Superior temporal gyrus (tissue), 1 donor: ENCODE data around the gene SPG7.
A peak's percentile ranks its signal among the peaks of the same experiment; 100 is the strongest.

Experiments
- DNase-seq: peaks from one replicate; pipeline ENCODE4 v3.0.0-alpha.2; 2016; ENCODE audit errors: extremely low spot score

The SPG7 gene

DNA sequence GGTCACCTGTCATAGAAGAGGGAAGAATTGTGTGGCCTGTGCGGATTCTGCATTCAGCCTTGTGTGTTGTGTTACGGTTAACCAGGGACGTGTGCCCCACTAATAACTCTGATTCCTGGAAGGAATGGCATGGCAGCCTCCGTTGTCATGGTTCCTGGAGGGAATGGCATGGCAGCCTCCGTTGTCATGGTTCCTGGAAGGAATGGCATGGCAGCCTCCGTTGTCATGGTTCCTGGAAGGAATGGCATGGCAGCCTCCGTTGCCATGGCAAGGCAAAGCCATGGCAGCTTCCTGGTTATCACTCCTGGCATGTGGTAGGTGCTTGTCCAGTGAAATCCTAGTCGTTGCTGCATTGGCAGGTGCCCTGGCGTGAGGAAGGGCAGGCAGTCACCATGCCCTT lies 8.9 kb downstream of the SPG7 start:
- DNase-seq = no peak

DNA sequence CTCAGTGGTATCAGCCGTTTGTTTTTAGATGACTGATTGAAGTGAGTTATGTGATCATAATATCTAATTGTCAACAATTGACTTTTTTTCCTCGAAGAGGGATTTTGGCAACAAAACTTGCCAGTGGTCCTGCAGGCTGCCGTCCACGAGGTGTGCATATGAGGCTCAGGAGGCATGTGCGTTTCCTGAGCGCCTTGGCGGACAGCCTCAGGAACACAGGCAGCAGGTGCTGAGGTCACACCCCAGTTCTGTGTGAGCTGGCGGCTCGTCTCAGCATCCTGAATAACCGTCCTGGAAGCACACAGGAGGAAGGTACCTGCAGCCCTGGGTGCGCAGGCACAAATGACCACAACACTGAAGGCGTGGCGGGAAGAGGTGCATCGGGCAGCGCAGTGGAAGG lies 11.7 kb downstream of the SPG7 start:
- DNase-seq = no peak

DNA sequence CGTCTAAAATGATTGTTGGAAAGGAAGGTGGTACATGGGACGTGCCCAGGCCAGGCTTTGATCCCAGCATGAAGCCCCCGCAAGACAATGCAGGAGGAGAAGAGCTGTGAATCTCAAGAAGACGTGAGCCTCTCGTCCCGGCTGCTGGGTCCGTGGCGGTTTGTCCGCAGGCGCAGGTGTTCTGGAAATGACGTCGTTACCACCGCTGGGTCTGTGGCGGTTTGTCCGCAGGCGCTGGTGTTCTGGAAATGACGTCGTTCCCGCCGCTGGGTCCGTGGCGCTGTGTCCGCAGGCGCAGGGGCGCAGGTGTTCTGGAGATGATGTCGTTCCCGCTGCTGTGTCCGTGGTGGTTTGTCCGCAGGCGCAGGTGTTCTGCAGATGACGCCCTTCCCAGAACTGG lies 14.1 kb downstream of the SPG7 start:
- DNase-seq = no peak

DNA sequence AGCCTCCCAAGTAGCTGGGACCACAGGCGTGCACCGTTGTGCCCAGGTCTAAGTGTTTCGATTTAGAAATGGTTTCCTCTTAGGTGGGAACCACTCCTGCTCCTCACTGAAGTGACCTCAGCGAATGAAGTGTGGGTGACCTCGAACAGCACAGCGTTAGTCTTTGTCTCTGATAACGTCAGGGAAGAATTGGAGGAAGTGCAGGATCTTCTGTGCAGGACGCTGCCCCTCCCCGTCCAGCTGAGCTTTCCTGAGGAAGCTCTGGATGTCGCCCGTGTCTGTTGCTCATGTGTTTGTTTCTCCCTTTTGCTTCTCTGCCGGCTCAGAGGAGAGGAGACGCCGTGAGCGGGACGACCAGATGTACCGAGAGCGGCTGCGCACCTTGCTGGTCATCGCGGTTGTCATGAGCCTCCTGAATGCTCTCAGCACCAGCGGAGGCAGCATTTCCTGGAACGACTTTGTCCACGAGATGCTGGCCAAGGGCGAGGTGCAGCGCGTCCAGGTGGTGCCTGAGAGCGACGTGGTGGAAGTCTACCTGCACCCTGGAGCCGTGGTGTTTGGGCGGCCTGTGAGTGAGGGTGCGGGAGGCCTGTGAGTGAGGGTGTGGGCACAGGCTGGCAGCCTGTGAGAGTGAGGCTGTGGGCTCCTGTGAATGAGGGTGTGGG lies 15.6 kb downstream of the SPG7 start:
- DNase-seq = no peak

DNA sequence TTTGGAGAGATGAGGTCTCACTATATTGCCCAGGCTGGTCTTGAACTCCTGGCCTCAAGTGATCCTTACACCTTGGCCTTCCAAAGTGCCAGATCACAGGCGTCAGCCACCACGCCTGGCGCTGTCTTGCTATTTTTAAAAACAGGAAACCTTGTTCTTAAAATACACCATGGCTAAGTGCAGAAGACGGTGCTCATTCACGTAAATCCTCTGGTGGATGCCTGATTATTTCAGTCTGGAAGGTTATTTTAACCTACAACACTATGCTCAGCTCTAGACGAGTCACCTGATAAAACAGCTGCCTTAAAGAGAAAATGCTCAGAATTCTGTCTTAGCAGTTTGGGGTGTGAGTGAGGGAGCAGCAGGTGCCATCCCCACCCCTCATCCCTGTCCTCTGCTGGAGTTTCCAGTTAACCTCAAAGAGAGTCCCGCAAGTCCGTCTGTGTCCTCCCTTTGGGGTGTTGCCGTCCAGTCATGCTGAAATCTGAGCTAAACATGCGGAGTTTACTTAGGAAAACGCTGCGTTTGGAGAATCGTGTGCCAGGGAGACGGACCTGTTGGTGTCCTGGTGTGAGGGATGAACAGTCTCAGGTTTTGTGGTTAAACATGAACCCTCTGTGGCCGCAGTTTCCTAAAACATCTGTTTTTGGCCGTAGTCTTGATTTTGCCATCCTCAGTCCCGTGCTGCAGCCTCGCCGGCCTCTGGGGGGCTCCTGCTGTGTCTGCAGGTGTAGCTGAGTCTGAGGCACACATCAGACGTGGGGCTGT lies 17.1 kb downstream of the SPG7 start:
- DNase-seq = no peak

DNA sequence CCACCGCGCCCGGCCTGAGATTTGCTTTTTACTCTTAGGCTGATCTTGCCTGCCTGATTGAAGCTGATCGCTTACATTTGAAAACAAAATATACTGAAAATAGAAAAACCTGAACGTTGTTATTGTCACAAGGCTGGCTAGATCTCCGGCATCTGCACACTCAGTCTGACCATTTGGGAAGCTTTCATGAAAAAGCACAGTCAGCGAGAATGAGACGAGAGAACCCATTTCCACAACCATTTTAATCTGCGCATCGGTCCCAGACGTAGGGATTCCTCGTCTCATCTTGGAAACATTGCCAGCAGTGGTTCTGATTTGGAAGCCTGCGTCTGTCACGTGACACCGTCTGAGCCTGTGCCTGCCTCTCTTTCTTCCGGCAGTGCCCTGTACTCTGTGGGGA lies 20.9 kb downstream of the SPG7 start:
- DNase-seq = no peak

DNA sequence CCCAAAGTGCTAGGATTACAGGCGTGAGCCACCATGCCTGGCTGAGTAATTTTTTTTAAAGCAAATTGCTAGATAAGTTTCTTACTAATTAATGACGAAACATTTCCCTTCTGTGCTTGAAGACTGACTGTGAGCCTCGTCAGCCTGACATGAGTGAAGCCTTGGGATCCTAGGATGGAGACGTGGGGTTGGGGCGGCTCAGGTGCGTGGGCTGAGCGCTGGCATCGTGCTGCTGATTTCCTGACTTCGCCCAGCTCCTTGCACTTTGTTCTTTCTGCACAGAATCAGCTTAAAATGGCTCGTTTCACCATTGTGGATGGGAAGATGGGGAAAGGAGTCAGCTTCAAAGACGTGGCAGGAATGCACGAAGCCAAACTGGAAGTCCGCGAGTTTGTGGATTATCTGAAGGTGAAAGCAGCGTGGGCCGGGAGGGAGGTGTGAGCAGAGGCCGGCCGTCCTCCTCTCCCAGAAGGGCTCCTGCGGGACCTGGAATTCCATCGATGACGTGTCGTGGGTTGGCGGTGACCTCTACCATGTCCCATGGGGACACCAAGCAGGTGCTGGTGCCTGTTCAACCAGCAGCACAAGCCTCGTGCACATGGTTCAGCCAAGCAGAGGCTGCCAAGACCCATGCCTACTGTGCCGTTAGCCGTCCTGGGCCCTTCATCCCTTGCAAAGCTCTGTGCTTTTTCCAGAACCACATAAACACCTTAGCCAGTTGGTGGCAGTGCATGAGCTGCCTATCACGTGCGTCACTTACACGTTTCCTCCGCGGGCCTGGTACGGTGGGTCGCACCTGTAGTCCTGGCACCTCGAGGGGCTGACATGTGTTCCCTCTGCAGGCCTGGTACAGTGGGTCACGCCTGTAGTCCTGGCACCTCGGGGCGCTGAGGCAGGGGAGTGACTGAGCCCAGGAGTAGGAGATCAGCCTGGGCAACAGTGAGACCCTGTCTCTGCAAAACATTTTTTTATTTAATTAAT lies 22.5 kb downstream of the SPG7 start:
- DNase-seq = no peak

DNA sequence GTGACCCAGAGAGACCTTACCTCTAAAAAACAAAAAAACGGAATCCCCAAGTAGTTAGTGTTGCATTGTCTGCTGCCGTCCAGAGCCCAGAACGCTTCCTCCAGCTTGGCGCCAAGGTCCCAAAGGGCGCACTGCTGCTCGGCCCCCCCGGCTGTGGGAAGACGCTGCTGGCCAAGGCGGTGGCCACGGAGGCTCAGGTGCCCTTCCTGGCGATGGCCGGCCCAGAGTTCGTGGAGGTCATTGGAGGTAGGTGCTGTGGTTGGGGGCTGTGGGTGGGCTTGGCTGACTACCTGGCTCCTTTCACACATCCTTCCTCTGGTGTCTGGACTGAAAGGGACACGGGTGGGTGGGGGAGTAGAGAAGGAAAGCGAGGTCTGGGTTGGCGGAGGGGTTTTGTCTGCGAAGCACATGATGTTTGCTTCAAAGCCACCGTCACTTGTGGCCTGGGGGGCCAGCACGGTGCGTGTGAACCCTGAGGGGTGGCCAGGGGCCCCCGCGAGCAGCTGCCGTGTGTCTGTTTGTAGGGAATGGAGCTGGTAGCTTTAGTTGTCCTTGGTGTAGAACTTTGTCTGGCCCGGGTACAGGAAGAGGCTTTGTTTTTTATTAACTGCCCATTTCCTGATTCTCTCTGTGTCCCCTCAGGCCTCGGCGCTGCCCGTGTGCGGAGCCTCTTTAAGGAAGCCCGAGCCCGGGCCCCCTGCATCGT lies 23.8 kb downstream of the SPG7 start:
- no peak for DNase-seq

DNA sequence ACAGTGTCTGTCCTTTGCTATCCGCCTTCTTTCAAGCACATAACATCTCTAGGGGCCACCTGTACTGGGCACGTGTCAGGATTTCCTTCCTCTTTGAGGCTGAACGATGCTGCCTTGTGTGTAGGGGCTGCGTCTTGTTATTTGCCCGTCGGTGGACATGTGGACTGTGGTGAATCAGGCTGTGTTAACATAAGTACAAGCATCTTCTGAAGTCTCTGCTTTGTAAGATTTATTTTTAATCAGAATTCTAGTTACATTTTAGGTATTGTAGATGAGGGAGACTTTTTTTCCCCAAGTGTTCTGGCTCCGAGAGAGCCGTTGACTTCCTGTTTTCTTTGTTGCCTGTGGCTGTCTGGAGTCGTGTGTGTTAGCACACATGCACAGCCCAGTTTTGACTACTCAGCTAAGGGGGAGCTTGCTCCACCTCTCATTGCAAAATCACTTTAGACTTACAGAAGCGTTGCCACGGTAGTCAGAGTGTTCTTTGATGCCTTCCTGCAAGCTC lies 26.1 kb downstream of the SPG7 start:
- DNase-seq = peak; percentile 17

DNA sequence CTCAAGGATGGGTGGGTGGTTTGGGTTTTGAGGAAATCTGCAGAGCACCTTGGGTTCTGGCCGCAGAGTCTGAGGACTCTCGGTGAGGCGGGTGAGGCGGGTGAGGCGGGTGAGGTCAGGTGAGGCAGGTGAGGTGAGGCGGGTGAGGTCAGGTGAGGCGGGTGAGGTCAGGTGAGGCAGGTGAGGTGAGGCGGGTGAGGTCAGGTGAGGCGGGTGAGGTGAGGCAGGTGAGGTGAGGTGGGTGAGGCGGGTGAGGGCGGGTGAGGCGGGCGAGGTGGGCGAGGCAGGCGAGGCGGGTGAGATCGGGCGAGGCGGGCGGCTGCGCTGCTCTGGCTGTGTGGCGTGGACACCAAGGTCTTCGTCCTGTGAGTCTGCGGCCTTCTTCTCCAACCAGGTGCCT lies 28.2 kb downstream of the SPG7 start:
- DNase-seq = no peak

DNA sequence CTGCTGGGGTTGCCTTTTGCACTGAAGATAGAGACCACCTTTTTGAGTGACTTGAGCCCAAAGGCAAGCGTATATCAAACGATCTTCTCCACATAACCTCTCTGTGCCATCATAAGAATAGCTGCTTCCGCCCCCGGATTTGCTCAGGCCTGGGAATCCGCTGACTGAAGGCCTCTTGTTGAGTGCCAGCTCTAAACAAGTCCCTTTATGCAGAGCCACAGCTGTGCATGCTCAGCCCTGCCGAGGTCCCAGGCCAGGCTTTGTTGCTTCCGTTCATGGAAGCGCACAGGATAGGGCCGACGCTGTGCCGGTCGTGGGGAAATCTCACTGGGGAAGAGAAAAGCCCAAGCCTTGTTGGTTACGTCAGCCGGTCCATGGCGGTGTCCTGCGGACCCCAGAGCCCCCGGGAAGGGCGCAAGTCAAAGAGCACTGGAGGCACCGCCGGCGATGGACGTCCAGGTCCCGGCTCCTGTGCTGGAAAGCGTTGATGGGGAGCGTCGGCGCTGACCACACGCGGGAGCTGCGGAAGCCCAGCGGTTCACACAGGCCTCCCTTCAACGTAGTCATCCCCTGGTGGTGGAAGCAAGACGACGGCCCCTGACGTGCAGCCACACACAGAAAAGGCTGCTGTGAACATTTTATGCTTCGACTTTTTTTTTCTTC lies 28.8 kb downstream of the SPG7 start:
- DNase-seq = peak; percentile 82

DNA sequence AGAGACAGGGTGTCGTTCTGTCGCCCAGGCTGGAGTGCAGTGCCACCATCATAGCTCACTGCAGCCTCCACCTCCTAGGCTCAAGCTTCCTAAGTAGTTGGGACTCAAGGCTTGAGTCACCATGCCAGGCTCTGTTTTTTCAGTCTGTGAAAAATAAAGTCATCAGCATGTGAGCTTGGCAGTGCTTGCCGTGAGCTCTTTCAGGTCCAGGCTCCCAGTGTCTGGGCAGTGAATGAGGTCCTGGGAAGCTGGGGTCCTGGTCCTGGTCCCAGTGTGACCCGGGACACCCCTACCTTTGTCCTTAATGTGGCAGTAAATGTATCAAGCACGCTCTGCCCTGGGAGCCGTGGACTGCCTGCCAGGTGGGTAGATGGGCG lies 29.3 kb downstream of the SPG7 start:
- peak; percentile 21 for DNase-seq

DNA sequence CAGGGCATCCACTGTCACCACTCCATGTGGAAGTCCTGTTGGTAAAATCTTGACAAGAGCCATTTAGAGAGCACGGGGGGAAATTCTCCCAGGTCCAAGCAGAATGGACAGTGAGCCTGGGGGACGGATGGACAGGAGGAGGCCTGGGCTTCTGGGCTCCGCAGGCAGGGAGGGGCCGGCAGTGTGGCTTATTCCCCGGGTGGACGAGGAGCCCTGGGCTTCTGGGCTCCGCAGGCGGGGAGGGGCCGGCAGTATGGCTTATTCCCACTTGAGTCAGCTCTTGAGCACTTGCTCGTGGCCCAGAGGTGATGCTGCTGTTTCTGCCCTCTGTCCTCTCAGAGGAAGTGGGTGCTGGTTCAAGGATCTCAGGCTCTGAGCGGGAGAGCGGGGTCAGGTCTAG lies 30.1 kb downstream of the SPG7 start:
- DNase-seq = no peak

DNA sequence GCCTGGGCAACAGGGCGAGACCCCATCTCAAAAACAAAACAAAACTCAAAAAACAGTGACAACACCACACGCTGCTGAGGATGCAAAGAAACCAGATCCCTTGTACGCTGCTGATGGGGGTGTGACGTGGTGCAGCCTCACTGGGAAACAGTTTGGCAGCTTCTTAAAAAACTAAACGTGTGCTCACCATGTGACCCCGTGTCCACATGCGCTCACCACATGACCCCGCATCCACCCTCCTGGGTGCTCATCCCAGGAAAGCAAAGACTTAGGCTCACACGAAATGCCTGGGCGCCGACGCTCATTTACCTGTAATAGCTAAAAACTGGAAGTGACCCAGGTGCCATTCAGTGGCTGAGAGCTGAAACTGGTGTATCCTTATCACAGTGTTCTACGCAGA lies 32.4 kb downstream of the SPG7 start:
- no peak for DNase-seq

DNA sequence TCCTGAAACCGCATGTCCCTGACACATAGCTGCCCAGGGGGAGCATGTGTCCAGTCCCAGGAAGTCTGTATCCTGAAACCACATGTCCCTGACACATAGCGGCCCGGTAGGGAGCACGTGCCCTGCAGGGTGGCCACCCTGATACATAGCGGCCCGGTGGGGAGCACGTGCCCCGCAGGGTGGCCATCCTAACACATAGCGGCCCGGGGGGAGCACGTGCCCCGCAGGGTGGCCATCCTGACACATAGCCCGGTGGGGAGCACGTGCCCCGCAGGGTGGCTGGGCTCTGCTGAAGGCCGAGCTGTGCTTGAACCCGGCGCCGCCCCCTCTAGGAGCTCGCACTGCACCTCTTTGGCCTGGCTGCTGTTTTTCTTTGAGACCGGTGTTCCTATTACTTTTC lies 33.6 kb downstream of the SPG7 start:
- DNase-seq = no peak

DNA sequence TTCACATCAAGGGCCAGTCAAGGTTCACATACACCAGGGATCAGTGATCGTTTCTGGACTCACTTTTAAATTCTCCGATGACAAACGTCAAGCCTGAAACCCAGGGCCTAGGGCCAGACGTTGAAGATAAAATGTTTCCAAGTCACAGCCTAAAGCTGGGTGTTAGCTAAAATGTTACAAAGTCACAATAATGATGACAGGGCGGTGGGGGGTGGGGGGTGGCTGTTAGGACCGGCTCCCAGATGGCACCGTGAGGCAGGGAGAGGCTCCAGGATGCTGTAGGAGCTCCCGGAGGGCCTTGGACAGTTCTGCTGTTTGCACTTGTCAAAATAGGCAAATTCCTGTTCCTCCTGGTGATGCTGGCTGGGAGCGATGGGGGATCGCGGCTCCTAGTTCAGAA lies 35.9 kb downstream of the SPG7 start:
- no peak for DNase-seq

DNA sequence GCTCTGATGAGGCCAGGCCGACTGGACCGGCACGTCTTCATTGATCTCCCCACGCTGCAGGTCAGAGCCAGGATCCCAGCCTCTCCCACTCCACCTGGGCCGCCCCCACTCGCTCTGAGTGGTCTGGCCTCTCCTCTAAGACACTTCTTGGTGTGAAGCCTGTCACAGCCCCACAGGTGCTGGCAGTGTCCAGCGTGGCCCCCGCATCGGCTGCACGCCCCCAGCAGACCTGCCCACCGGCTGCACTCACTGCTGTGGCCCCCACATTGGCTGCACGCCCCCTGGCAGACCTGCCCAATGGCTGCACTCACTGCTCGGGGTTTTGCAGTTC lies 36.5 kb downstream of the SPG7 start:
- no peak for DNase-seq

DNA sequence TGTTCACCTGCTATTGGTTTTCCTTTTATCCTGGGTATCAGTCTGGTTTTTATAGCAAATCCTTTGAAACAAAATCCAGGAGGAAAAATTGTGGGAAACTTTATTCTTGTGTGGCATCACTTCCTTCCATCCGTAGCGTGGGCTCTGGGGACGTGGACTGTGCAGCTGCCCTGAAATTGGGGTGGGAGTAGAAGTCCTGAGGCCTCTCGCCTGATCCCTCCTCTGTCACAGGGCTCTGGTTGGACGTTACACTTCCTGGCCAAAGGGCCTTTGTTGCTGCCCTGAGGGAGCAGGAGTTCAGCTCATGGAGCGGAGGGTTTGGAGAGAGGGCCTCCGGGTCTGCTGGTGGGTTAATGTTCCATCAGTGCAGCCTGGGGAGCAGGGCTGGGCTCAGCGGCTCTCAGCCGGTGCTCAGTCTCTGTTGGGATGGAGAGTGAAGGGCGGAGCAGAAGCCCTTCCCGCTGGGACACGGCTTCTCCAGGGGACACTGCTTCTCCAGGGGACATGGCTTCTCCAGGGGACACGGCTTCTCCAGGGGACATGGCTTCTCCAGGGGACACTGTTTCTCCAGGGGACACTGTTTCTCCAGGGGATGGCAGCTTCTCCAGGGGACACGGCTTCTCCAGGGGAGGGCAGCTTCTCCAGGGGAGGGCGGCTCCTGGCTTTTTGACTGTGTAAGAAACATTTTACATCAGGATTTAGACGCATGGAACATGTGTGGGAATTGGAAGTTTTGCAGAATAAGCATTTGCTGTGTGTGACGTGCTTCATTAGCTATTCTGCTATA lies 37.0 kb downstream of the SPG7 start:
- DNase-seq = no peak

DNA sequence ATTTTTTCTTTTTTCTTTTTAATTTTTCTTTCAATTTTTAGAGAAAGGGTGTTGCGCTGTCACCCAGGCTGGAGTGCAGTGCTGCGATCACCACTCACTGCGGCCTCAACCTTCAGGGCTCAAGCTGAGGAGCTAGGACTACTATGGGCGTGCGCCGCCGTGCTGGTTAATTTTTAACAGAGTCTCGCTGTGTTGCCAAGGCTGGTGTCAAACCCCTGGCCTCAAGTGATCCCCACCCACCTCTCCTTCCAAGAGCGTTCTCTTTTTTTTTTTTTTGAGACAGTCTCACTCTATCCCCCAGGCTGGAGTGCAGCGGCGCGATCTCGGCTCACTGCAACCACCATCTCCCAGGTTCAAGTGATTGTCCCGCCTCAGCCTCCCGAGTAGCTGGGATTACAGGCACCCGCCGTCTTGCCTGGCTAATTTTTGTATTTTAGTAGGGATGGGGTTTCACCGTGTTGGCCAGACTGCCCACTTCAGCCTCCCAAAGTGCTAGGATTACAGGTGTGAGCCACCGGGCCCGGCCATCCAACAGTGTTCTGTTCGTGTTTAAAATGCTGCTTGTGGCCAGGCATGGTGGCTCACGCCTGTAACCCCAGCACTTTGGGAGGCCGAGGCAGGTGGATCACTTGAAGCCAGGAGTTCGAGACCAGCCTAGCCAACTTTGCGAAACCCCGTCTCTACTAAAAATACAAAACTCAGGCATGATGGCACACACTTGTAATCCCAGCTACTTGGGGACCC lies 37.8 kb downstream of the SPG7 start:
- no peak for DNase-seq

DNA sequence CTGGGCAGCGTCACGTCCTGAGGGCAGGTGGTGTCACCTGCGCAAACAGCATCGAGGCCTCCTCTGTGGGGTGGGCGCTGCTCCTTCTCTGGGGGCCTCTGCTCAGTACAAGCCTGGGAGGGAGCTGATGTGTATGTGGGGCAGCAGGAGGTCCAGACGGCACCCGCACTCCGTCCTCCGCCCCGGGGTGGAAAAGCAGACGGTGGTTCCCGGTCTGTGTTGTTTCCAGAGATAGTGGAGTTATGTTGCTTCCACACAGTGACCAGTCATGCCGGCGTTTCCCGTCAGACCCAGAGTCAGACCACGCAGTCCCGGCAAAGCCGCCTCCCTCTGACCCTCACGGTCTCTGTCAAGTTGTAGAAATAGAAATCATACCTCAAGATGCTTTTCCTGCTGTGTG lies 38.6 kb downstream of the SPG7 start:
- no peak for DNase-seq
